HepG2 (cell line): ENCODE results near the gene LGR6. TPM values are rescaled to one million over a fixed set of nuclear protein-coding genes. Genes with fewer than 3 reads are reported as not detected.

Source experiments
- DNMT3B ChIP-seq: conservative IDR thresholded peaks from 2 replicates; pipeline ENCODE4 v1.6.1; 2016; ENCODE audit warnings: missing biosample characterization, control low read depth
- IRX3 ChIP-seq: sonication (generic); formaldehyde crosslinking; IDR thresholded peaks from 2 replicates; pipeline ENCODE4 v1.8.1; 2023; ENCODE audit warnings: mild to moderate bottlenecking, low read depth, missing genetic modification reagents, borderline replicate concordance
- KLF12 ChIP-seq: sonication (generic); formaldehyde crosslinking; IDR thresholded peaks from 2 replicates; pipeline ENCODE4 v1.4.0; 2020; ENCODE audit warnings: missing genetic modification reagents, borderline replicate concordance
- KLF15 ChIP-seq: sonication (generic); formaldehyde crosslinking; IDR thresholded peaks from 2 replicates; pipeline ENCODE4 v1.8.1; 2023; ENCODE audit warnings: borderline replicate concordance, mild to moderate bottlenecking, inconsistent platforms, missing genetic modification reagents, mixed read lengths
- KLF6 ChIP-seq: IDR thresholded peaks from 2 replicates; pipeline ENCODE4 v1.8.0; 2016; ENCODE audit warnings: missing biosample characterization, missing genetic modification reagents
- MLX ChIP-seq: IDR thresholded peaks from 2 replicates; pipeline ENCODE4 v1.6.1; 2016
- NFE2L2 ChIP-seq: fragments of 150-350 bp; IDR thresholded peaks from 2 replicates; pipeline ENCODE4 v1.6.1; 2014; ENCODE audit warnings: low read length
- PATZ1 ChIP-seq: sonication (generic); formaldehyde crosslinking; IDR thresholded peaks from 2 replicates; pipeline ENCODE4 v1.4.0; 2020; ENCODE audit warnings: missing genetic modification reagents
- RNF219 ChIP-seq: sonication (generic); formaldehyde crosslinking; IDR thresholded peaks from 2 replicates; pipeline ENCODE4 v1.5.0; 2020; ENCODE audit warnings: mild to moderate bottlenecking, missing genetic modification reagents
- SMYD3 ChIP-seq: sonication (generic); formaldehyde crosslinking; IDR thresholded peaks from 2 replicates; pipeline ENCODE4 v1.8.1; 2023; ENCODE audit warnings: mild to moderate bottlenecking, missing genetic modification reagents
- SUZ12 ChIP-seq: fragments of 150-350 bp; IDR thresholded peaks from 2 replicates; pipeline ENCODE4 v1.6.1; 2014; ENCODE audit warnings: low read depth, low read length
- ZNF12 ChIP-seq: sonication (generic); formaldehyde crosslinking; IDR thresholded peaks from 2 replicates; pipeline ENCODE4 v1.5.0; 2020; ENCODE audit warnings: missing genetic modification reagents
- ZNF446 ChIP-seq: sonication (generic); formaldehyde crosslinking; IDR thresholded peaks from 2 replicates; pipeline ENCODE4 v1.5.0; 2020; ENCODE audit warnings: mild to moderate bottlenecking, missing genetic modification reagents
- ZNF460 ChIP-seq: sonication (generic); formaldehyde crosslinking; IDR thresholded peaks from 2 replicates; pipeline ENCODE4 v1.5.1; 2020; ENCODE audit warnings: missing genetic modification reagents, mild to moderate bottlenecking, borderline replicate concordance
- ZNF503 ChIP-seq: sonication (generic); formaldehyde crosslinking; IDR thresholded peaks from 2 replicates; pipeline ENCODE4 v1.4.0; 2020; ENCODE audit warnings: missing genetic modification reagents
- ZNF567 ChIP-seq: sonication (generic); formaldehyde crosslinking; IDR thresholded peaks from 2 replicates; pipeline ENCODE4 v1.8.1; 2023; ENCODE audit warnings: mild to moderate bottlenecking, missing genetic modification reagents, borderline replicate concordance
- ZNF687 ChIP-seq: sonication (generic); formaldehyde crosslinking; IDR thresholded peaks from 2 replicates; pipeline ENCODE4 v1.5.1; 2020; ENCODE audit warnings: mild to moderate bottlenecking, missing genetic modification reagents, moderate library complexity
- ZNF780A ChIP-seq: sonication (generic); formaldehyde crosslinking; IDR thresholded peaks from 2 replicates; pipeline ENCODE4 v1.8.0; 2022; ENCODE audit warnings: mild to moderate bottlenecking, missing genetic modification reagents, moderate library complexity
- polyA plus RNA-seq, 8 experiments: library from polyadenylated mRNA; depleted of rRNA in 3 of 8; stranded (reverse) in 7 of 8; unstranded in 1 of 8; fragments of >200 nt; fragmentation: Illumina TruSeq in 4 of 8; extraction: Trizol in 4 of 8; gene quantifications; 2 replicates each; pipeline versions ENCODE4 v1.2.1 to v1.2.3, GENCODE V29; 2011 to 2016; ENCODE audit warnings: low read depth in 4 of 8, missing spikeins in 1 of 8, mixed read lengths in 1 of 8; ENCODE audit not compliant: insufficient read depth in 1 of 8
- total RNA-seq, 5 experiments: library from RNA; depleted of rRNA; stranded (reverse); fragments of >200 nt; fragmentation: Illumina TruSeq; extraction: Trizol; gene quantifications; 2 replicates each; pipeline ENCODE4 v1.2.3, GENCODE V29; 2016; ENCODE audit warnings: low read depth in 1 of 5

Gene LGR6
- total and polyA plus RNA-seq, 2 of the 13 experiments (the other 11 are each of a cell fraction or from before 2014, with no cell fraction given): 0.07 TPM; not detected in 1

- TF ChIP-seq ZNF687 (CRISPR knock-in tag) (peak; percentile 78), RNF219 (CRISPR knock-in tag) (no peak), NFE2L2 (no peak), ZNF446 (no peak), PATZ1 (CRISPR knock-in tag) (peak; percentile 69), SUZ12 (no peak), ZNF12 (CRISPR knock-in tag) (no peak), DNMT3B (CRISPR knock-in tag) (no peak), KLF12 (CRISPR knock-in tag) (no peak), ZNF460 (no peak), IRX3 (CRISPR knock-in tag) (no peak), ZNF567 (no peak), ZNF503 (no peak), KLF15 (CRISPR knock-in tag) (no peak), SMYD3 (CRISPR knock-in tag) (no peak), KLF6 (CRISPR knock-in tag) (no peak), ZNF780A (no peak), MLX (CRISPR knock-in tag) (no peak)
Observed at GRCh38 chr1:202317941-202318925, 124.6 kb downstream of the LGR6 start (continued).
